ENCODE measurements around the gene STX1A. TPM values are rescaled to one million over a fixed set of nuclear protein-coding genes. Genes with fewer than 3 reads are reported as not detected.

The STX1A gene
- total and polyA plus RNA-seq, 2 of the 13 experiments (the other 11 are each of a cell fraction or from before 2014, with no cell fraction given), result 6.1 to 12.2 TPM

DNA sequence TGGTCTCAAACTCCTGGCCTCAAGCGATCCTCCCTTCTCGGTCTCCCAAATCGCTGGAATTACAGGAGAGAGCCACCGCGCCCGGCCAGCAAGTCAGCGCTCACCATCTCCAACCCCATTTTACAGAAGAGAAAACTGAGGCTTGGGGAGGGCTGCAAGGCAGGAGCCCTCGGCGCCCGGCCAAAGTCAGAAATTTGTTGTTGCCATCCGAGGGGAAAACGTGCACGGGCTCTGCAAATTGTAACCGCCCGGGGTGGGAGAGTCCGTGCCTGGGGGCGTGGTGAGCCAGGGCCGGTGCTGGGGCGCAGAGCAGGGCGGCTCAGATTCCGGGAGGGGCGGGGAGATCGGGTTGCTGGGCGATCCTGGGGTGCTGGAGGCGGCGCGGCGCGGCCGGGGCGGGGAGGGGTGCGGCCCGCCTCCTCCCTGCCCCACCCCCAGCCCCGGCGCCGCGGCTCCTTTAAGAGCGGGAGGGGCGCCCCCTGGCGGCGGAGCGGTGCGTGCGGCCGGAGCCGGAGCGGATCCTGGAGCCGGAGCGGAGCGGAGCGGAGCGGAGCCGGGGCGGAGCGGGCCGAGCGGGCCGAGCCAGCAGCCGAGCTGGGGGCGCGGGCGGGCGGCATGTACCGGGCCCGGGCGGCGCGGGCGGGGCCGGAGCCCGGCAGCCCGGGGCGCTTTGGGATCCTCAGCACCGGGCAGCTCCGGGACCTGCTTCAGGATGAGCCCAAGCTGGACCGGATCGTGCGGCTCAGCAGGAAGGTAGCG is 51.9 kb downstream of the STX1A start, which contains the start of gene VPS37D (continued):
- TF ChIP-seq KIAA2018 (CRISPR knock-in tag; IDR thresholded peaks at IDR 0.05; ENCODE audit: borderline replicate concordance) (no peak), AGO1 (IDR thresholded peaks at IDR 0.05; ENCODE audit: low read depth, low read length, poor library complexity, severe bottlenecking) (no peak), CREB1 (IDR thresholded peaks at IDR 0.05) (no peak; the same call in 1 of the 2 replicates), CREB1 (CRISPR knock-in tag; IDR thresholded peaks at IDR 0.05) (no peak), ZNF232 (CRISPR knock-in tag; IDR thresholded peaks at IDR 0.05; ENCODE audit: borderline replicate concordance) (no peak), ZHX1 (CRISPR knock-in tag; IDR thresholded peaks at IDR 0.05; ENCODE audit: low read depth) (no peak), MLXIP (CRISPR knock-in tag; IDR thresholded peaks at IDR 0.05; ENCODE audit: borderline replicate concordance) (no peak), NR1H2 (CRISPR knock-in tag; IDR thresholded peaks at IDR 0.05; ENCODE audit: borderline replicate concordance, low read depth) (no peak), HMG20A (CRISPR knock-in tag; IDR thresholded peaks at IDR 0.05; ENCODE audit: borderline replicate concordance) (no peak)
- TF ChIP-seq, protein P1, sequence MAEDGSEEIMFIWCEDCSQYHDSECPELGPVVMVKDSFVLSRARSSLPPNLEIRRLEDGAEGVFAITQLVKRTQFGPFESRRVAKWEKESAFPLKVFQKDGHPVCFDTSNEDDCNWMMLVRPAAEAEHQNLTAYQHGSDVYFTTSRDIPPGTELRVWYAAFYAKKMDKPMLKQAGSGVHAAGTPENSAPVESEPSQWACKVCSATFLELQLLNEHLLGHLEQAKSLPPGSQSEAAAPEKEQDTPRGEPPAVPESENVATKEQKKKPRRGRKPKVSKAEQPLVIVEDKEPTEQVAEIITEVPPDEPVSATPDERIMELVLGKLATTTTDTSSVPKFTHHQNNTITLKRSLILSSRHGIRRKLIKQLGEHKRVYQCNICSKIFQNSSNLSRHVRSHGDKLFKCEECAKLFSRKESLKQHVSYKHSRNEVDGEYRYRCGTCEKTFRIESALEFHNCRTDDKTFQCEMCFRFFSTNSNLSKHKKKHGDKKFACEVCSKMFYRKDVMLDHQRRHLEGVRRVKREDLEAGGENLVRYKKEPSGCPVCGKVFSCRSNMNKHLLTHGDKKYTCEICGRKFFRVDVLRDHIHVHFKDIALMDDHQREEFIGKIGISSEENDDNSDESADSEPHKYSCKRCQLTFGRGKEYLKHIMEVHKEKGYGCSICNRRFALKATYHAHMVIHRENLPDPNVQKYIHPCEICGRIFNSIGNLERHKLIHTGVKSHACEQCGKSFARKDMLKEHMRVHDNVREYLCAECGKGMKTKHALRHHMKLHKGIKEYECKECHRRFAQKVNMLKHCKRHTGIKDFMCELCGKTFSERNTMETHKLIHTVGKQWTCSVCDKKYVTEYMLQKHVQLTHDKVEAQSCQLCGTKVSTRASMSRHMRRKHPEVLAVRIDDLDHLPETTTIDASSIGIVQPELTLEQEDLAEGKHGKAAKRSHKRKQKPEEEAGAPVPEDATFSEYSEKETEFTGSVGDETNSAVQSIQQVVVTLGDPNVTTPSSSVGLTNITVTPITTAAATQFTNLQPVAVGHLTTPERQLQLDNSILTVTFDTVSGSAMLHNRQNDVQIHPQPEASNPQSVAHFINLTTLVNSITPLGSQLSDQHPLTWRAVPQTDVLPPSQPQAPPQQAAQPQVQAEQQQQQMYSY (CRISPR knock-in tag; IDR thresholded peaks at IDR 0.05), result peak; percentile 98
